Thyroid gland (tissue), 4 donors: ENCODE results near the gene PRSS38.

Source experiments
- POLR2A ChIP-seq, 2 donors: fragments of 450-650 bp; IDR thresholded peaks; one replicate each; pipeline ENCODE4 v1.6.1; 2017; ENCODE audit warnings: antibody characterized with exemption in 2 of 2, mild to moderate bottlenecking in 2 of 2, moderate library complexity in 1 of 2
- TF ChIP-seq, protein P1 (sequence below), 6 experiments: fragments of 200-600 bp in 3 of 6; fragments of 450-650 bp in 3 of 6; sonication (generic) in 3 of 6; IDR thresholded peaks; one replicate each; pipeline ENCODE4 v1.5.1; 2016 to 2019; ENCODE audit warnings: antibody characterized with exemption in 6 of 6, mild to moderate bottlenecking in 2 of 6, inconsistent platforms in 1 of 6, moderate library complexity in 1 of 6

DNA sequence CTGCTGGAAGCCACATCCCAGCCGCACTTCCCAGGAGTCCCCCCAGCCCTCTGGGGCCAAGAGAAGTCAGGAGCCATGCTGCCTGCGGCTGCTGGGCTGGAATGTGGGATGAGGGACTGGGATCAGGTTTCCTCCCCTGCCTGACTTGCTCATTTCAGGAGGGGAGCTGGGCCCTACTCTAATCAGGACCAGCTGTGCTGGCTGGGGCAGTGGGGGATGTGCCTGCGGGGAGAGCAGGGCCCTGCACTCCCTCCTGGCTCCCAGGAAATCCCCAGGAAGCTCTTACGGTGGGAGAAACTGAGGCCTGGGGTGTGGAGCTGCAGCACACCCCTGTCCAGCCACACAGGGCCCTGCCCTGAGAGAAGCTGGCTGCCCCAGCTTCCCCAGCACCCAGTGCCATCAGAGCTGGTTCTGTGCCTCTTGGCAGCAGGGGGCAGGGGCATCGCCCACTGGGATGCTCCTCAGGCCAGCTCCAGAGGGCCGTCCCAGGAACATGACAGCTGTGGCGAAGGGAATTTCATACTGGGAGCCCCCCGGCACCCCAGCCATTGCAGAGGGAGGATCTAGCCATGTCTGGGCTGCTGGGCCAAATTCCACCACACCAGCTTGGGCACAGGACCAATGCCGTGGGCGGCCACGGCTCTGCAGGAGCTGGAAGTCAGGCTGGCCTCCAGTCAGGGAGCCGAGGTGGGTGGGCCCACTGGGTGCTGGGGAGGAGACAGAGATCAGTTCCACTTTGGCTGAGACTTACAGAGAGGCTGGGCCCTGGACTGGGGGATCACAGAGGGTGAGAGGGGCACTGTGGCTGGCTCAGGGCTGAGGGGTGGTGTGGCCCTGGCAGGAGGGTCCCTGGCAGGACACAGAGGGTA is 21.3 kb upstream of the PRSS38 start:
- TF ChIP-seq, protein P1, sequence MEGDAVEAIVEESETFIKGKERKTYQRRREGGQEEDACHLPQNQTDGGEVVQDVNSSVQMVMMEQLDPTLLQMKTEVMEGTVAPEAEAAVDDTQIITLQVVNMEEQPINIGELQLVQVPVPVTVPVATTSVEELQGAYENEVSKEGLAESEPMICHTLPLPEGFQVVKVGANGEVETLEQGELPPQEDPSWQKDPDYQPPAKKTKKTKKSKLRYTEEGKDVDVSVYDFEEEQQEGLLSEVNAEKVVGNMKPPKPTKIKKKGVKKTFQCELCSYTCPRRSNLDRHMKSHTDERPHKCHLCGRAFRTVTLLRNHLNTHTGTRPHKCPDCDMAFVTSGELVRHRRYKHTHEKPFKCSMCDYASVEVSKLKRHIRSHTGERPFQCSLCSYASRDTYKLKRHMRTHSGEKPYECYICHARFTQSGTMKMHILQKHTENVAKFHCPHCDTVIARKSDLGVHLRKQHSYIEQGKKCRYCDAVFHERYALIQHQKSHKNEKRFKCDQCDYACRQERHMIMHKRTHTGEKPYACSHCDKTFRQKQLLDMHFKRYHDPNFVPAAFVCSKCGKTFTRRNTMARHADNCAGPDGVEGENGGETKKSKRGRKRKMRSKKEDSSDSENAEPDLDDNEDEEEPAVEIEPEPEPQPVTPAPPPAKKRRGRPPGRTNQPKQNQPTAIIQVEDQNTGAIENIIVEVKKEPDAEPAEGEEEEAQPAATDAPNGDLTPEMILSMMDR (IDR thresholded peaks at IDR 0.05) = no peak
- no peak for TF ChIP-seq POLR2A (IDR thresholded peaks at IDR 0.05)
